ENCODE measurements around the gene DMRT1.

DNA sequence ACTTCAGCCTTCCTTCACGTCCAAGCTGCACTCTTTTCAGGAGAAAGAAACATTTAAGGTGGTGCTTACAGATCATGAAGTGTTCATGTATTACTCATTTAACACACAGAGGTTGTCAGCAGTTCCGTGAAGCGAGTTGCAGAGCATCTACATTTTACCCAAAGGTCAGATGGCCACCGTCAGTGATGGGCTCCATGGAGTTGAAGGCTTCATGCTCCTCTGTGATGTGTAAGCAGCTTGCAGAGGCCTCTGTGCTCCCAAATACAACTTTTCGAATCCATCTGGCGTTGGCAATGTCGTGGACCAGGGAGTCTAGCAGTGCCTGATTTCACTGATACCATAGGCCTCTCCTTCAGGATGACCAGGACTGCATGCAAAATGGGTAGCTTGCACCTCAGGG lies 81.2 kb downstream of the DMRT1 start:
- TF ChIP-seq POLR2AphosphoS5 (IDR thresholded peaks at IDR 0.05; ENCODE audit: low read depth, low read length) (no peak), POLR2A (IDR thresholded peaks at IDR 0.05; ENCODE audit: low read depth, low read length) (no peak)

All from GM12892 (cell line).